Astrocyte (in vitro differentiated cells and primary cell): ENCODE measurements around the gene EME1.

Experiments used
- CTCF ChIP-seq: IDR thresholded peaks from 2 replicates; pipeline ENCODE4 v1.5.1; 2011; ENCODE audit warnings: low read depth, mild to moderate bottlenecking, inconsistent platforms, low read length, moderate library complexity; ENCODE audit not compliant: insufficient read depth
- EZH2 ChIP-seq: IDR thresholded peaks from 2 replicates; pipeline ENCODE4 v1.6.1; 2012; ENCODE audit warnings: mild to moderate bottlenecking, low read length, inconsistent platforms; ENCODE audit not compliant: insufficient read depth

GRCh38 chr17:50381920-50382319 is 8.9 kb downstream of the EME1 start:
- TF ChIP-seq CTCF (no peak), EZH2 (no peak)
